Nephron (organoid): Measurements from ENCODE around the gene SEPTIN14.
"Not testable (repeated sequence)": the region's sequence is repeated elsewhere in the genome, so short reads cannot be mapped to it uniquely, and the experiment has no call there.

Experiments used
- H3K27ac Mint-ChIP-seq, 3 experiments: 2 replicates each; pipeline ENCODE4 v1.8.0; 2020; ENCODE audit warnings: mixed read lengths in 3 of 3, mild to moderate bottlenecking in 2 of 3, moderate library complexity in 1 of 3
- H3K27me3 Mint-ChIP-seq: 2 replicates; pipeline ENCODE4 v1.8.0; 2021; ENCODE audit warnings: low read depth, mild to moderate bottlenecking, moderate library complexity, mixed read lengths
- H3K36me3 Mint-ChIP-seq: 2 replicates; pipeline ENCODE4 v1.8.0; 2020; ENCODE audit warnings: low read depth, mixed read lengths
- H3K4me1 Mint-ChIP-seq: 2 replicates; pipeline ENCODE4 v1.8.0; 2020; ENCODE audit warnings: mixed read lengths
- H3K4me3 Mint-ChIP-seq, 3 experiments: 2 replicates each; pipeline ENCODE4 v1.8.0; 2020; ENCODE audit warnings: mild to moderate bottlenecking in 3 of 3, mixed read lengths in 3 of 3, moderate library complexity in 2 of 3
- H3K9me3 Mint-ChIP-seq: 2 replicates; pipeline ENCODE4 v1.8.0; 2020; ENCODE audit warnings: mixed read lengths
- CTCF ChIP-seq, 3 experiments: fragments of 200-600 bp; sonication (generic); IDR thresholded peaks; one replicate each; pipeline ENCODE4 v1.5.0; 2021; ENCODE audit warnings: antibody characterized with exemption in 3 of 3; ENCODE audit not compliant: unreplicated experiment in 3 of 3

The SEPTIN14 gene

GRCh38 chr7:55787796-55788195, 74.8 kb downstream of the SEPTIN14 start:
- Mint-ChIP-seq H3K27ac (no peak overlapping the region), H3K4me3 (no peak overlapping the region)

GRCh38 chr7:55786901-55787300, 75.7 kb downstream of the SEPTIN14 start:
- no peak overlapping the region for H3K4me3 Mint-ChIP-seq
- no peaks in the 10 kb centered on the region for H3K36me3 Mint-ChIP-seq
- no peaks in the 10 kb centered on the region for H3K4me1 Mint-ChIP-seq

More at GRCh38 chr7:55787796-55788195, 74.8 kb downstream of the SEPTIN14 start:
- no peaks in the 10 kb centered on the region for H3K36me3 Mint-ChIP-seq
- H3K9me3 Mint-ChIP-seq, result peaks cover 7% of the 10 kb centered on the region
- H3K4me1 Mint-ChIP-seq, result no peaks in the 10 kb centered on the region
- H3K27me3 Mint-ChIP-seq, result peaks cover 3% of the 10 kb centered on the region
- no peak for TF ChIP-seq CTCF (IDR thresholded peaks at IDR 0.05; ENCODE audit: unreplicated experiment in 3 of 3)

GRCh38 chr7:55785444-55785843, 77.1 kb downstream of the SEPTIN14 start:
- H3K27ac Mint-ChIP-seq, H3K4me3 Mint-ChIP-seq, H3K4me1 Mint-ChIP-seq, H3K36me3 Mint-ChIP-seq, H3K27me3 Mint-ChIP-seq: not testable (repeated sequence)
- peaks cover 11% of the 10 kb centered on the region for H3K9me3 Mint-ChIP-seq

More at GRCh38 chr7:55786901-55787300, 75.7 kb downstream of the SEPTIN14 start:
- Mint-ChIP-seq H3K27ac (no peak overlapping the region), H3K9me3 (peaks cover 10% of the 10 kb centered on the region), H3K27me3 (peaks cover 3% of the 10 kb centered on the region)
- TF ChIP-seq CTCF (IDR thresholded peaks at IDR 0.05; ENCODE audit: unreplicated experiment in 3 of 3), result no peak

DNA sequence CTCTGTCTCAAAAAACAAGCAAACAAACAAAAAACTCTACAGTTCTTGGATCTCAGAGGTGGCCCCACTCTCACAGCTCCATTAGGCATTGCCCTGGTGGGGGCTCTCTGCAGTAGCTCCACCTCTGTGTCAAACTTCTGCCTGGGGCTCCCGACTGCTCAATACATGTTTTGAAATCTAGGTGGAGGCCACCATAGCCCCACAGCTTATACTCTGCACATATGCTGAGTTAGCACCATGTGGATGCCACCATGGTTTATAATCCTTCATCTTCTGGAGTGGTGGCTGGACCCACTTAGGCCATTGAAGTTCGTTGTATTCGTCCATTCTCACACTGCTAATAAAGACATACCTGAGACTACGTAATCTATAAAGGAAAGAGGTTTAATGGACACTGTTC, 78.4 kb downstream of the SEPTIN14 start:
- Mint-ChIP-seq H3K27ac (no peak overlapping the region), H3K4me3 (no peak overlapping the region), H3K4me1 (no peaks in the 10 kb centered on the region), H3K9me3 (peaks cover 13% of the 10 kb centered on the region), H3K36me3 (no peaks in the 10 kb centered on the region), H3K27me3 (peaks cover 3% of the 10 kb centered on the region)
- TF ChIP-seq CTCF (IDR thresholded peaks at IDR 0.05; ENCODE audit: unreplicated experiment in 3 of 3), result no peak

GRCh38 chr7:55778631-55779030, 83.9 kb downstream of the SEPTIN14 start:
- TF ChIP-seq CTCF (IDR thresholded peaks at IDR 0.05; ENCODE audit: unreplicated experiment in 3 of 3), result no peak
- Mint-ChIP-seq H3K27me3 (no peaks in the 10 kb centered on the region), H3K9me3 (peaks cover 12% of the 10 kb centered on the region), H3K4me3 (no peak overlapping the region), H3K4me1 (no peaks in the 10 kb centered on the region), H3K27ac (no peak overlapping the region), H3K36me3 (no peaks in the 10 kb centered on the region)

- TF ChIP-seq CTCF (IDR thresholded peaks at IDR 0.05; ENCODE audit: unreplicated experiment in 3 of 3), result no peak
- no peaks in the 10 kb centered on the region for H3K27me3 Mint-ChIP-seq
- no peak overlapping the region for H3K27ac Mint-ChIP-seq
- H3K4me3 Mint-ChIP-seq, result no peak overlapping the region
- peaks cover 16% of the 10 kb centered on the region for H3K9me3 Mint-ChIP-seq
- H3K4me1 Mint-ChIP-seq, result no peaks in the 10 kb centered on the region
- H3K36me3 Mint-ChIP-seq, result no peaks in the 10 kb centered on the region
Measured at GRCh38 chr7:55776196-55776595, 86.4 kb downstream of the SEPTIN14 start.
